BJ (cell line): Measurements from ENCODE around the gene MCUB. TPM values are rescaled to one million over a fixed set of nuclear protein-coding genes. Genes with fewer than 3 reads are reported as not detected.

Experiments
- CTCF ChIA-PET: fragments of 350-600 bp; formaldehyde crosslinking; extraction: SDS; loops from one replicate; lab custom pipeline; 2021; ENCODE audit warnings: antibody characterized with exemption, inconsistent platforms; lab: Yijun Ruan, JAX
- POLR2A ChIA-PET: fragments of 300-600 bp; sonication (Branson Sonifier 250); formaldehyde crosslinking; extraction: SDS; loops from one replicate; lab custom pipeline; 2021; ENCODE audit warnings: antibody characterized with exemption; lab: Charles Lee
- DNase-seq: peaks from one replicate; pipeline ENCODE4 v3.0.0-alpha.2; 2011; ENCODE audit warnings: low read depth
- H3K27me3 ChIP-seq: 2 replicates; pipeline ENCODE4 v1.6.0; 2011; ENCODE audit warnings: low read length; ENCODE audit not compliant: control insufficient read depth, insufficient read depth
- H3K36me3 ChIP-seq: 2 replicates; pipeline ENCODE4 v1.5.1; 2011; ENCODE audit warnings: low read length; ENCODE audit not compliant: control insufficient read depth, insufficient read depth
- H3K4me3 ChIP-seq: 2 replicates; pipeline ENCODE4 v1.5.1; 2011; ENCODE audit warnings: low read depth, mild to moderate bottlenecking, control low read depth, low read length
- CTCF ChIP-seq: IDR thresholded peaks from 2 replicates; pipeline ENCODE4 v1.5.1; 2011; ENCODE audit warnings: low read depth, mild to moderate bottlenecking, control low read depth, inconsistent platforms, low read length, moderate library complexity; ENCODE audit not compliant: insufficient read depth
- polyA plus RNA-seq: library from polyadenylated mRNA; depleted of rRNA; stranded (reverse); fragments of >200 nt; gene quantifications from 2 replicates; pipeline ENCODE4 v1.2.3, GENCODE V29; 2011; rRNA removed
- small RNA-seq: library from RNA; depleted of rRNA; stranded (forward); fragments of <200 nt; gene quantifications from one replicate; pipeline ENCODE3, GENCODE V24; 2012; ENCODE audit warnings: low replicate concordance, low read depth; ENCODE audit not compliant: insufficient read length

Gene MCUB
- polyA plus RNA-seq, 1 experiment: 25.4 TPM

DNA sequence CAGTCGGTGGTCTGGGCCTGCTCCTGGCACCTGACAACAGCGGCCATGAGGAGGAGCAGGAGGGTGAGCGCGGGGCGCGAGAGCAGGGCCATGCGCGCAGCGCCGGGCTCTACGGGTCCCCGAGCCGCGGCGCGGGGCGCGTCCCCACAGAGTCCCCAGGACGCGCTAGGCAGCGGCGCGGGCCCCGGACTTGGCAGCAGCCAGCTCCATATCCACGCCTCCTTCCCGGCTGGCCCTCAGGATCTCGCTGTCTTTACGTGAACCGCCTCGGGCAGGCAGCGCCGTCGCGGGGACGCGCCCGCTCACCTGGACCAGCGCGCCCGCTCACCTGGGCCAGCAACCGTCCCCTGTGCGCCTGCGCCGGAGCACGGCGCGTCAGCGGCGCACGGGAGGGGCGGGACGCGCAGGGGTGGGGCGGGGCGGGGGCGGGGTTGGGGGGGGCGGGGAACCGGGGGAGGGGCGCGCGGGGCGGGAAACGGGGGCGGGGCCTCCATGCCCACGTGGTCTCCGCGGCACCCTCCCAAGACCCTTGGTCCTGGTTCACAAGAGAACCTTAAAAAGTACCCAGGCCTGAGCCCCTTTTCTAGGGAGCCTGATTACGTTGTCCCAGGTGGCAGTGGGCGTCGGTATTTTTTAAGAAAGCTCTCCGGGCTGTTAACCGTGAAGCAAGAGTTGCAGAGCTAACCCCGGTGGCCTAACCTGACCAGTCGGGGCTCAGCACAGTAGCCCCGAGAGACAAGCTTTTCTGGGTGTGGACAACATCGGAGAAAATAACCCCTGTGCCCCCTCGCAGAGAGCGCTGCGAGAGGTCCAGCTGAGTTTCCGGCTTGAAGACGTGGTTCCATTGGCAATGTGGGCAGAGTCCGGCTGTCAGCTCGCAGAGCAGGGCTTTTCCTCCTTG is 169.9 kb downstream of the MCUB start, which contains the start of gene PLA2G12A:
TSS of gene PLA2G12A (minus strand) at position 353 of the 901 bp plus-strand sequence. CDS start at position 92, 261 bp downstream.
- Histone ChIP-seq H3K27me3 (no peaks in the 10 kb centered on the region), H3K4me3 (peak within 1 kb of the TSS; percentile 79), H3K36me3 (no peaks in the 10 kb centered on the region)
- CTCF ChIA-PET: interaction anchor here (0.8 to 1.5 kb wide), 4 partner anchors 9 to 27 kb away, joined by 3 to 4 read pairs (median 3); partner anchors contain the start of gene CASP6
- POLR2A ChIA-PET: no interaction called here
- DNase-seq: peak; percentile 9
- TF ChIP-seq CTCF: no peak

GRCh38 chr4:109730619-109731545 is 170.8 kb downstream of the MCUB start:
- TF ChIP-seq CTCF: peak; percentile 6; the same call in 1 of the 2 replicates
- Histone ChIP-seq H3K27me3 (no peaks in the 10 kb centered on the region), H3K4me3 (peak overlapping the region; percentile 79), H3K36me3 (no peaks in the 10 kb centered on the region)
- CTCF ChIA-PET: interaction anchor here (0.7 to 1.3 kb wide), 3 partner anchors 12 to 27 kb away, joined by 3 to 4 read pairs (median 3); partner anchors contain the start of gene CASP6
- no peak for DNase-seq
- POLR2A ChIA-PET: no interaction called here

DNA sequence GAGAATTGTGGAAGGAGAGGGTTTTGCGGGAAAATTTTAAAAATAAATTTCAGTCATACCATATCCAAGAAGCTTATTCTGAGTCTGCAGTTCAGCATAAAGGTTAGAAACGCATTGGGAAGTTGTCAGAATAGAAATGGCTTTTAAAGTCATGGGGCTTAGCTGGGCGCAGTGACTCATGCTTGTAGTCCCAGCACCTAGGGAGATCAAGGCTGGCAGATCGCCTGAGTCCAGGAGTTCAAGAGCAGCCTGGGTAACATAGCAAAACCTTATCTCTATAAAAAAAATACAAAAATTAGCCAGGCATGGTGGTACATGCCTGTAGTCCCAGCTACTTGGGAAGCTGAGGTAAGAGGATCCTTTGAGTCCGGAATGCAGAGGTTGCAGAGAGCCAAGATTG is 173.7 kb downstream of the MCUB start:
- Histone ChIP-seq H3K27me3 (no peaks in the 10 kb centered on the region), H3K4me3 (no peak overlapping the region), H3K36me3 (no peaks in the 10 kb centered on the region)
- TF ChIP-seq CTCF: no peak
- ChIA-PET CTCF (no interaction called here), POLR2A (no interaction called here)
- no peak for DNase-seq

DNA sequence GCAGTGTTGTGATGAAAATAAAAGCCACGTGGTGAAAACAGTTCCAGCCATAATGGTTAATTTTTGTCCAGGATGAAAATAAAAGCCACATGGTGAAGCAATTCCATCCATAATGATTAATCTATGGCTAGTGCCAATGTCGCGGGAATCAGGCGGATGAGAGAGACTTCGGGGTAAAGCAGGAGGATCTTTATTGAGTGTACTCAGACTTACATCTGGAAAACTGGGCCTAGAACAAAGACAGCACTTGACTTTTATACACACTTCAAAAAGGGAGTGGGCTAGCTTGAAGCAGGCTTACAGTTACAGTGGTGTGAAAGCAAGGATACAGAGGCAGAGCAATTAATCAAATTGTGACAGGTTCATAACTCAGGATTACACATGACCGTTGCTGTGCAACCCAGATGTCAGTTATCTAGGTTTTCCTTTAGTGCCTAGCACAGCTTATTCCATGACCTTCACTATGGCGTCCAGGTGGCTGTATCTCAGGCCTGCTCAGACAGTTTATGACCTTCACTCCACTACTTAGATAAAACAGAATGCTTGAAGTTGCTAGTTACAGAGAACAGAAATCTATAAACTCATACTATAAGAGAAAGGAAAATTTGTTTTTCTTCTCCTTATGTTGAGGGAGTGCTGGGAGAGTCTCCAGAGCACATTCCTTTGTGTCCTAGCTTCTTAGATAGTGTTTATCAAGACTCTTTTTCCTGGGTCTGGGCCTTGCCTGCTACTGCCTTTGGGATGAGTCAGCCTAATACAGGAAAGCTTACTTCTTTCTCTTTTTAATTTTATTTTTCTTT is 175.7 kb downstream of the MCUB start:
- H3K27me3 ChIP-seq: no peaks in the 10 kb centered on the region
- TF ChIP-seq CTCF: no peak
- no peaks in the 10 kb centered on the region for H3K36me3 ChIP-seq
- no peak for DNase-seq
- H3K4me3 ChIP-seq: no peak overlapping the region
- POLR2A ChIA-PET: no interaction called here
- CTCF ChIA-PET: no interaction called here

Small RNA genes lying within 50 kb of the gene (small RNA-seq; reads per million reads assigned to genes)
- not detected for gene HIGD1AP14

Other genes with a start within 250 kb of the MCUB start
- gene SEC24B, start 126.4 kb upstream of the MCUB start, polyA plus RNA-seq: 43.1 and 53.6 TPM in 2 replicates
- 17.0 and 31.6 TPM in 2 replicates for gene CASP6, start 143.2 kb downstream of the MCUB start, polyA plus RNA-seq
- 52.7 and 62.6 TPM in 2 replicates for gene PLA2G12A, start 169.8 kb downstream of the MCUB start, polyA plus RNA-seq
- gene CFI, start 241.8 kb downstream of the MCUB start, polyA plus RNA-seq: 1.3 and 3.0 TPM in 2 replicates